NCI-H1105 (cell line): ENCODE results near the gene PPP2R5B.

Source experiments
- DNase-seq: peaks from one replicate; lab custom pipeline; 2025; lab: John Stamatoyannopoulos, UW

Gene PPP2R5B

DNA sequence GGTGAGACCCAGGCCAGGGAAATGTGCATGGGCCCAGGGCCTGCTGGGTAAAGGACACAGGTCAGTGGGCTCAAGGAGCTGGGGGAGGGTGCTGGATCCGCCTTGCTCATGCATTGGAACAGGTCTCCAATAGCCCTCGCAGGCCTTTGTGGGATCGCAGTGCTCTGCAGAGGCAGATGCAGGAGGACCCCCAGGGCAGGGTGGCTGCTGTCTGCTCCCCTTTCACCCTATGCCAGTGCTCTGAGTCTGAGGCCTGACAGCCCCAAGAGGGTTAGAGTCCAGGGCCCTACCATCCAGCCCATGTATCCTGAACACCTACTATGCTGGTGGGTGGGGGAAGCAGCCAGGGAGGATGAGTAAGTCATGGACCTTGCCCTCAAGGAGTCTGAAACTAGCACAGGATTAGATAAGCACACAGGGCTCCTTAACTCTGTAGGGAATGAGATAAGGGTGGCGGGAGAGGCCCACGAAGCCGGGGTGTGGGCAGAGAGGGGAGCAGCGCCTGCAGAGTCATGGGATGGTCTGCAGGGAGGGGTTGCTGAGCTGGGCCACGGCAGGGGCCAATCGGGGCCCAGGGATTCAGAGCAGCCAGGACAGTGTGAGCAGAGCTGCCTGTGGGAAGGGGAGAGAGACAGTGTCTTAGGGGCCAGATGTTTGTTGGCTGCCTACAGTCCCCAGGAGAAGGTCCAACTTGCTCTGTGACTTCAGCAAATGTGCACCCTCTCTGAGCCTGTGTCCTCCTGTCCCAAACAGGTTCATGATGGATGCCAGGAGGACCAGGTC is 35.6 kb upstream of the PPP2R5B start:
- no peak for DNase-seq

DNA sequence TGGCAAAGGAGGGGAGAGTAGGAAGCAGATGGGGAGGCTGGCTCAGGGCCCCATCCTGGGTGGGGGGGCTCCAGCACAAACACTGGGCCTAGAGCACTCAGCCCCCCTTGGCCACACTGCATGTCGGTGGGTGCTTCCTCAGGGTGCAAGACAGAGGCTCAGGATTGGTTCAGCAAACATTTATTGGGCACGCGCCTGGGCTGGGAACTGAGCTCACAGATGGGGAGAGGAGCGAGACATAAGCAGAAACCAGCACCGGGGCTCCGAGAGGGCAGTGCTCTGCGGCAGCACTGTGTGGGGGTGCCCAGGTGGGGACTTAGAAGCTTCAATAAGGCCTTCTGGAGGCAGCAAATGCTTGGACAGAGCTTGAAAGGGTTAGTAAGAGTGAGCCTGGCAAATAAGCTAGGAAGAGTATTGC is 34.0 kb upstream of the PPP2R5B start:
- no peak for DNase-seq

DNA sequence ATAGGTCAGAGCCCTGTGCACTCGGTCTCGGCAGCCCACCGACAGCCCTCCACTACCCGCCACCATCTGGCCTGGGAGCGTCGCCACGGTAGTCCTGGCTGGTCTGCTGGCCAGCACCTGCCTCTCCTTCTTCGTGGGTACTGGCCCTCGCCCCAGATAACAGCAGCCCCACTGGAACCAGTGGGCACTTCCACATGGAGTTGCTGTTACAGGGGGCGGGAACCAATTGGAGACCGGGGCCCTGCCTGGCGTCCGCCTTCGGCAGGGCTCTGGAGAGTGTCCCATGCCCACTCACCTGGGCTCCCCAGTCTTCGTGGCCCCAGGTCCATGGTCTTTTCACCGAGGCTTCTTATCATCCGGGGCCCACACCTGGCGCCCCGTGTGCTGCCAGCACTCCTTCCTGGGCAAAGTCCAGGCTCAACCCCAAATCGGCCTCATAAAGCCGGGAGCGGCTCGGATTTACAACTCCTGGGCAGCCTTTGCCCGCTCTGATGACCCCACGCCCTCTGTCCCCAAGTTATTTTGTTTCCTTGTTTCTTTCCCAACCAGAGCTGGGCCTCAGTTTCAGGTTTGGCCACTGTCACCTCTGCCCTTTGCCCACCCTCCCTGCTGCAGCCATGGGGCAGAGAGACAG is 33.2 kb upstream of the PPP2R5B start:
- DNase-seq: no peak

DNA sequence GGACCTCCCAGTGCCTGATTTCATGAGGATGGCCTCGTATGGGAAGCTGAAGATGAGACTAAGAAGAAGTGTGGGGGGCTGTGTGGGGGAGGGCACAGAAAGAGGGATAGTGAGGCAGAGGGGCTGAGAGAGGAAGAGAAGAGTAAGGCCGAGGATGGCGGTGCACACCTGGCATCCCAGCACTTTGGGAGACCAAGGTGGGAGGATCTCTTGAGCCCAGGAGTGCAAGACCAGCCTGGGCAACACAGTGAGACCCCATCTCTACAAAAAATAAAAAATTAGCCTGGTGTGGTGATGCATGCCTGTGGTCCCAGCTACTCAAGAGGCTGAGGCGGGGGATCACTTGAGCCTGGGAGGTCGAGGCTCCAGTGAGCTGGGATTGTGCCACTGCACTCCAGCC is 32.6 kb upstream of the PPP2R5B start:
- DNase-seq: no peak

DNA sequence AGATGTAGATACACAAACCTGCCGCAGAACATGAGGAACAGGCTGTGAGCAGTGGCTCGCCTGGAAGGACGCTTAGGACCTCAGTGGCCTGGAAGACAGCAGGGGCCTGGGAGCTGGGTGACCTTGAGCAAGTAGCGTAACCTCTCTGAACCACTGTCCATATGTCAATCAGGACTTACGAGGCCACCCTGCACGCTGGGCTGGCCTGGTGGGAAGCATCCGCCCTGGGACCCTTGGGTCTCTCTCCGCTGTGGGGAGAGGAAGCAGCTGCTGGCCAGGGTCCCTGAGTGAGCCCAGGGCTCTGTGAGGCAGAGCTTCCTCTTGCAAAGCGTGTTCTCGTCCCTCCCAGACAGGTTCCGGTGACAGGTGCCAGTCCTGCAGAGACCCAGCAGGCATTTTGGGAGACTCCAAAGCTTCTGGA is 32.1 kb upstream of the PPP2R5B start:
- DNase-seq: no peak

DNA sequence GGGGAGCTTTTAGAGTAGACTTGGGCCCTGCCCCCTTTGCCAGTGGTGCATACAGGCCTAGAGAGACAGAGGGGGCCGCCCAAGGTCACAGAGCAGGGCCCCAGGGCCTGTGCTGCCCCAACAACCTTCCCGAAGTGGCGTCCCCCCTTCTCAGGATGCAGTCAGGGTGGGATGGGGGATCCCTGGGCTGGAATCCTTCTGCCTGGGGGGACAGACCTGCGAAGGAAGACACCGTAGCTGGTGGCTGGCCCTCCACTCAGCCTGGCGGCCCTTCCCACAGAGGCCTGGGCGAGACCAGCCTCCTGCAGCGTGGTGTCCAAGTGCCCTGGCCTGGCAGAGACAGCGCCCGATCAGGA is 31.7 kb upstream of the PPP2R5B start:
- no peak for DNase-seq

DNA sequence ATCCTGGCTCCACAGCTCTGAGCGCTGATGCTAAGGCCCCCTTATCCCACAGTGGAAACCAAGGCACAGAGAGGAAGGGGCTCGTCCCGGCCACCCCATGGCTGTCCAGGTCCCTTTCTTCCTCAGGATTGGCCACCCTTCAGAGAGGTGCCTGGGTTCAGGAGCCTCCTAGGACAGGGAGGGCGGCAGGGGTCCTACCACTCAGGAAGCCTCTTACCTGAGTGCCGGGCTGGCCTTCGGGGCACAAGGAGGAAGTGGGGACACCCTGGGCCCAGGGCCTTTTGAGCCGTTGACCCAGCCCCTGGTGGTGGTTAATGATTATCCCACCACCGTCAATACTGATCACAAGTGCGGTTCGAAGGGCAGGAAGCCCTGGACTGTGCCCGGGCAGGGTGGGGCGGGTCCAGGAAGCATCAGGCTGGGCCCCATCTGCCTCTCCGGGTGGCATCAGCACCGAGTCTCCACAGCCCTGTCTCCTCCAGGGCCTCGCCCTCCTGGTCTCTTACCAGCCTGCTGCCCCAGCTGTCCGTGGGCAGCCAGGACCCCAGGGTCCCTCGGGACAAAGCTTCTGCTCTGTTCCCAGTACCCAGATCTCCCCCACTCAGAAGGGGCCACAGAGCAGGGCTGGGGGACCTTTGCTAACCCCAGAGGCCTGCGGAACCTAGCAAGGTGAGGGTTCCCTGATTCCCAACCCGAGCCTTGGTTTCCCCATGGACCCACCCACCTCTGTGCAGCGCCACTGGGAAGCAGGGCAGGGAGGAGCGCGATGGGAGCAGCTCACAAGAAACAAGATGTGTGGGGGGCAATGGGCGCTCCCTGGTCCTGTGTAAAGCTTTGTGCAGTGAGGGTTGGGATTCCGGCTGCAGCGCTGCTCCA is 31.1 kb upstream of the PPP2R5B start:
- DNase-seq: no peak

DNA sequence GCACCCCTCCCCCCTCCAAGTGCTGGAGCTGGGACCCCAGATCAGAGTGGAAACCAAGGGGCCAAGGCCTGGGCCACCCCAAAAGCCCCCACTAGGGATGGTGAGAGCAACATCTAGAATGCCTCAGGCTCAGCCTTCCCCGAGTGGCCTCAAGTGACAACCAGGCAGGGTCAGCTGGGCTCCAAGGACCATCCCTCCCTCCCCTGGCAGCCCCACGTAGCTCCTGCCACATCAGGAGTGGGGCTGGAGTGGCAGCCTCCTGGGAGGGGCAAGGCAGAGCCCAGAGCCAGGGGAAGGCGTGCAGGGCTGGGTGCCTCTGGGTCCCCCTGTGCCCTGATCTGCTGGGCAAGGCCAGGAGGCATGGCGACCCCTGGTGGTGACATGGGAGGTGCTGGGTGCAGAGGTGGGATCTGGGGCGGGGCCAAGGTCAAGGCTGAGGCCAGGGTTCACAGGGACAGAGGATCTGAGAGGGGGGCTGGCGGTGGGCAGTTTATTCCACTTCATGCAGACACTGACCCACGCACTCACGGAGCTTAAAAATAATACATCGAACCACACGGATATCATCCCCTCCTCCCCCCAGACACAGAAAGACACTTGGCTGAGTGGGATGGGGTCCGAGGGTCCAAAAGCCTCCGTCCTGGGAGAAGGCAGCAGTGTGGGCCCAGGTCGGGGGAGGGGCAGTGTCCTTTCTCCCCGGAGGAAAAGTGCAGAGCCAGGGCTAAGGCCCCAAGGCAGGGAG is 30.2 kb upstream of the PPP2R5B start:
- DNase-seq: peak; percentile 78

DNA sequence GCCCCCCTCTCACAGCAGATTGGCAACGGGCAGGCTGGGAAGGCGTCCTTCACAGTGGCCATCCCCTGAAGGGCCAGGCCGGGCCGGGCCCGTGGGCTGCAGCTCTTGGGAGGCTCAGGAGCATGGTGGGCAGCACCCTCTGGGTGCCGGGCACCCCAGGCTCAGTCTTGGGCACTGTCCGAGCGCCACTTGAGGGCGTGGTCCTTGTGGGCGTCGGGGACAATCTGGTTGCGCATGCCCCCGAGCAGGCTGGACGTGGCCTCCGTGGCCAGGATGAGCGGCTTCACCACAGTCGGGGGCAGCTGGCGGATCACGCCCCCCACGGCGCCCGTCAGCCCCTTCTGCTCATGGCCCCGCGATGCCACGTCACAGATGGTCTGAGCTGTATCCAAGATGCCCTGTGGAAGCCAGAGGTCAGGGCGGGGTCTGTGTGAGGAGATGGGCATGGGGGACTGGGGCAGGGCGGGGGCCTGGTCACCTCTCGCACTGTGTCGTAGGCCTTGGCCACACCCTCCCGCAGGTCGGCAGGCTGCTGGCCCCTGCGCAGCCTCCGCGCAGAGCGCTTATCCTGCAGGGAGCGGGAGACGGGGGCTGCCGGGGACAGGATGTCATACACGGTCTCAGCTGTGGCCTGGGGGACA is 29.6 kb upstream of the PPP2R5B start:
- DNase-seq: no peak

DNA sequence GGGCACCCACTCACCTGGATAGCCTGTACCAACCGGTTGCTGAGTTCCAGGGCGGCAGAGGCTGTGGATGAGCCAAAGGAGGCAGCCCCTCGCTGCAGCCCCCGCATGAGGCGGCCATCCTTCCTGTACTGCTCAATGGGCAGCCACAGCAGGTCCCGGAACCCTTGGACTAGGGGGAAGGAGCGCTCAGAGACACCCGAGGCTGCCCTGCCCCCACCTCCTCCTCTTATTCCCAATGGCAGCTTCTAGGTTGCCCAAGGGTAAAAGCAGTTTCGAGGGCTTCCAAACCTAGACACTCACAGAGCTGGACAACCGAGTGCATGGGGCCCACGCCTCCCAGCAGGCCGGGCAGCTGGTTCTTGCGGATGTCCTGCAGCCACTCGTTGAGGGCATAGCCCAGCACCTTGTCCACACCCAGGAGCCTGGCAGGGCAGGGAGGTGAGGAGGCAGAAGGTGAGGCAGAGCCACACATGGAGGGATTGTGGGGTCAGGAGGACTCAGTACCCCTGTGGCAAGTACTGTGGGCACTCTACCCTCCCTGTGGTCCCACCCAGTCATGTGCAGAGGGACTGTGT is 28.0 kb upstream of the PPP2R5B start:
- DNase-seq: no peak

DNA sequence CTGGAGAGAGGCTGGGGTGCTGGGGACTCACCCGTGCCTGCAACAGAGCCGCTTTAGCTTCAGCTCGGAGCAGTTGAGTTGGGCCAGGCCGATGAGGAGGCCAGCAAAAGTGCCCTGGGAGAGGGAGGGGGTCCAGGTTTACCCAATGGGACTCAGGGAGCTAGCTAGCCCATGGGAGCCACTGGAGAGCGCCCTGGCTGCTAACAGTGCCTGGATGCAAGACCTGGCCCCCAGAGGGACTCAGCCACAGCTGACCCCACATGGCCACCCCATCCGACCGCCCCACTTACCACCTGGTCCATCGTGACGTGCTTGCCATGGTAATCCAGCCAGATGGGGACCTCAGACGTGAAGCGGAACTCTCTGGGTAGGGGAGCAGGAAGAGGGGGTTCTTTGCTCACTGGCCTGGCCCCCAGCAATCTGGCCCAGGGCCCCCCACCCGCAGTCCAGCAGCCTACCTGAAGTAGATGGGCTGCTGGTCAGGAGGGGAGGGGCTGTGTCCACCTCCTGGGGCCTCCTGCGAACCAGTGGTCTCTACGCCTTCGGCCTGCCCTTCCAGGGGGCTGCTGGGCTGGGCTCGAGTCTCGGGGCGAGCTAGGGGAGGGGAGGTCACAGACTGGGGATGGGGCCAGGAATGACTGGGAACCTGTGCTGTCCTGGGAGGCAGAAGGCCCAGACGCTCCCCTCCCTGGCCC is 27.0 kb upstream of the PPP2R5B start:
- DNase-seq: no peak

DNA sequence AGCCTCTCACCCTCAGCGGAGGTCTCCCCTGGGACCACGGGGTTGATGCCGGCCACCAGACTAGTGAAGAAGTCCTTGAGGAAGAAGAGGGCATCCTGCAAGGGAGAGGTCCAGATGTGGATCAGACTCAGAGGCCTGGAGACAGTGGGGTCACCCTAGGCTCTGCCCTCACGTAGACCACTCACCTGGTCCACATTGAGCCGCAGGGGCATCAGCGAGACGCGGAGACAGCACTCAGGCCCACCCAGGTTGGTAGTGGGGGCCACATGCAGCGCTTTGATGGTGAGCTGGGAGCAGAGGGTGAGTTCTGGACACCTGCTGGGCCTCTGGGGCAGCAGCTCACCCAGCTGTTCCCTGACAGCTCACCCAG is 26.4 kb upstream of the PPP2R5B start:
- no peak for DNase-seq

DNA sequence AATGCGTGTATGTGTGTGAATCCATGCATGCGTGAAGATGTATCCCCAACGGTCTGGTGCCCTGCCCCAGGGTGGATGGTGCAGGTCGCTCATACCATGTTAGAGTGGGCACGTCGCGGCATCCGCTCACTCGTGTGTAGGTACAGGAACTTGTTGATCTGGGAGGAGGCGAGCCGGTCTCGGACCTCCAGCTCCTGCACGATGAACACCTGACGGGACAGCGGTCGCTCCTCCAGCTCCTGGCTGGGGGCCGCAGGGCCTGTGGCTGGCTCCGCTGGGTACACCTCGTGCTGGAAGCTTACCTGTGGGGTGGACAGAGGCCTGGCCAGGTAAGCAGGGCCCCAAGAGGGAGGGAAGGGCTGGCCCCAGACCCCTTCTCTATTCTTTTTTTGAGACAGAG is 25.9 kb upstream of the PPP2R5B start:
- no peak for DNase-seq

DNA sequence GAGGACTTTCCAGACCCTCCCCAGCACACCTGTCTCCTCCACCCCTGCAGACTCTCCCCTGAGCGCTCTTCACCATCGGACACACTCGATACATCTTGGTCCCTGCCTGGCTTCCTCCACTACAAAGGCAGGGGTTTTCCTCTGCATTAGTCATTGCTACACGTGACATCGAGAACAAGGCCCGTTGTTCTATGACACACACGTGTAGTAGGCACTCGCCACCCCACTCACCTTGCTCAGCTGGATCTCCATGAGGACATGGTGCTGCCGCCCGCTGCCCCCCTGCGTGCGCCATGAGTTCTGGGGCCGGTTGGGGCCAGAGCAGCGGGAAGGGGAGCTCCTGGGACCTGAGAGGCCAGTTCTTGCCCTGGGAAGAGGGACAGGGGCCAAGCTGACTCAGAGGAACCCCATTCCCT is 24.2 kb upstream of the PPP2R5B start:
- DNase-seq: no peak

DNA sequence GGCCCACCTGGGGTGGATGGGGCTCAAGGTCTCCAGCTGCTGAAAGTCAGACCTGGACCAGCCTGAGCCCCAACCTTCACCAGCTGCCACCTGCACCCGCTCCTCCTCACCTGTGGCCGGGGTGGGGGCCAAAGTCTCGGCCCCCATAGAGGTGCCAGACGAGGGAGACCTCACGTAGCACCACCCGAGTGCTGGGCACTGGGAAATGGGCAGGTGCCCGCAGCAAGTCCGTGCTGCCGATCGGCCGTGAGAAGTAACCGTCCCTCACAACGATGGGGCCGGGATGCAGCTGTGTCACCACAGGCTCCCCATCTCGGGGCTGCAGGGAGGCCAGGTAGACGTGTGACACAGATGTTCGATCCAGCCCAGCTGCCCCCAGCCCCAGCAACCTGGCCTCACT is 23.7 kb upstream of the PPP2R5B start:
- DNase-seq: no peak

DNA sequence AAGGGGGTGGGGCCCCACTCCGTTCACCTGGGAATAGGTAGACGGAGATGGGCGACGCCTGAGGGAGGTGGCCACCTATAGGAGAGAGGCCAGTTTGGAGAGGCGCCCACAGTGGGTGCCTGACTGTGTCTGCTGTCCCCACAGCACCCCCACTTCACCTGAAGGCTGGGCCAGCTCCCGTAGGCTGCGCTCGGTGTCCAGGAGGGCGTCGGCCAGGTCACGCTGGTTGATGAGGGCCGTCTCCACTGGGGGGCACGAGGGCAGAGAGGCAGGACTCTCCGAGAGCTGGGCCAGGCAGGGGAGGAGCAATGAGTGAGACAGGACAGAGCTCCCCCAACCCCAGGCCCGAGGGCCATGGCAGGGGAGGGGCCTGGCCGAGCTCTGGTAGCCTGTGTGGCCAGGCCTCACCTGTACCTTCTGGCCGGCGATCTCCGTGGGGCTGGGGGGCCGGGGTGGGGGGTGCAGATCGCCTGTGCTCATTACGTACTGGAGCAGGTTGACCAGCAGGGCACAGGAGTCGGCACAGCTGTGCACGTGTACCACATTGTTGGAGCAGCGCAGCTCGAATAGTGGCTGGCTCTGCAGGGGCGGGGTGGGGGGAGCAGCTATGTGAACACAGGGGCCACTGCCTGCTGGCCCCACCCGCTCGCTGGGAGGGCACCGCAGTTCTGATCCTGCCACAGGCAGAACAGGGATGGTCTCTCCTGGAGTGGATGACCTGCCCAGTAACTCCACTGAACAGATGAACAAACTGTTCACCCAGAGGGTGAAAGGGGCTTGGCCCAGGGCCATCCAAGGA is 22.2 kb upstream of the PPP2R5B start:
- DNase-seq: no peak

DNA sequence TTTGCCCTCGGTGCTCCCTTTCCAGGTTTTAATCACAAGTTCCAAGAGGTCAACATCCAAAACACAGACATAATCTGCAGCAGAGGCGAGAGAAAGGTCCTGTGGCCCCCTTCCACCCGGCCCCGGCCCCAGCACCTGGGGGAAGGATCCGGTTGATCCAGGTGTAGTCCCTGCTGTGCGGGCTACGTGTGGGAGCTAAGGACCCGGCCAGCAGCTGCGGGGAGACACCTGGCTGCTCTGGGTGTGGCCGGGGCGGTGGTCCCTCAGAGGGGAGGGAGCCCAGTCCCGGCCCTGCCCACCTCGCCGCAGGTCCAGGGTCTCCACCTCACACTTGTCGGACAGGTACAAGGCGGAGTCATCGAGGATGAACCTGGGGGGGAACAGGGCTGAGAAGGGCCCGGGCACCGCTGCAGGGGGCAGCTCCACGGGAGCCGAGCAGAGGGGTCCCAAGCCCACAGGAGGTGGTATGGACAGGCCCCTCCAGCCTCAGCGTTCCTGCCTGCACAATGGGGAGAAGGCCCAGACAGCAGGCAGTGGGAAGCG is 21.1 kb upstream of the PPP2R5B start:
- no peak for DNase-seq

DNA sequence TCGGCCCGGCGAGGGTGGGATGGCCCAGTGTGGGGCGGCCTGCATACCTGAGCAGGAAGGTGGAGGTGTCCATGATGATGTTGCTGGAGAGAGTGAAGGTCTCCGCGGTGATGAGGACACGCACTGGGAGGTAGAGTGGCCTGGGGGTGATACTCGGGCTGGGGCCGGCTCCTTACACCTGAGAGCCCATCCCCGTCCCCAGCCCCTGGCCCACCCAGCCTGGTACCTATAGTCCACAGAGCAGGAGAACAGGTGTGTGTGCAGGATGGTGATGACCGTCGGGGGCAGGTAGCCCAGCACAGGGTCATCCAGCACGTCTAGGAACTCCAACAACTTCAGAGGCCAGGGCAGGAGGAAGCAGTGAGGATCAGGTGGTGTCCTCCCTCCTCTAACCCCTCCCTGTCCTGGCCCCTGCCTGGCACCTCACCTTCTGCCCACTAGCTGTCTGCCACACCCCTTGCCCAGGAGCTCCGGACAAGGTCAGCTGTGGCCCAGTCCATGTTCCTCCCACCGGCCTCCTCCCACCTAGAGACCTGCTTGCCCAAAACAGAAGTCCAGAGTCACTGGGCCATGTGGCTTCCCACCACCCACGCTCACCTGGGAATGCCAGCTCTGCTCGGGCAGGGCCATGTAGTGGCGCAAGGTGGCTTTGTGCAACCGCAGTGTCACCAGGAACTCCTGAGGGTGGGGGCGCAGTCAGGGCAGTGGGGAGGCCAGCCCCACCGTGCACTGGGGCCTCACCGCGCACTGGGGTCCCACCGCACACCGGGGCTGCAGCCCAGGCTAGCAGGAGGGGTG is 18.8 kb upstream of the PPP2R5B start:
- no peak for DNase-seq

DNA sequence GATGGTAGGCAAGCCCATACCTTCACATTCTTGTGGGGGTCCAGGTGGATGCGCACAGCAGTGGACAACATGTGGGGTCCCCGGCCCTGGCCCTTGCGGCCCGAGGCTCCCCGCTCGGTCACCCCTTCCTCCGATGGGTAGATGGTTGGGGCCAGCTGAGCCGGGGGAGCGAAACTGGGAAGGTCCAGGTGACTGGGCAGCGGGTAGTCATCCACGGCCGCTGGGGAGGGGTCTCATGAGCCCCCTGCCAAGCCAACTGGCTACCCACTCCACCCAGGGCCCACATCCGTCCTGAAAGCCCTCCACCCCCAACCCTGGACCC is 18.2 kb upstream of the PPP2R5B start:
- DNase-seq: no peak
